H1 (cell line): ENCODE results near the gene GZMM. TPM values are rescaled to one million over a fixed set of nuclear protein-coding genes. Genes with fewer than 3 reads are reported as not detected.

Source experiments
- CTCF ChIA-PET: fragments of 300-600 bp; sonication (Branson Sonifier 250); formaldehyde crosslinking; loops from one replicate; lab custom pipeline; 2021; ENCODE audit not compliant: partially characterized antibody; lab: Charles Lee
- POLR2A ChIA-PET: fragments of 300-600 bp; sonication (Branson Sonifier 250); formaldehyde crosslinking; loops from one replicate; lab custom pipeline; 2021; ENCODE audit warnings: inconsistent platforms; ENCODE audit not compliant: partially characterized antibody; lab: Charles Lee
- DNase-seq, 2 experiments: peaks; one replicate each; pipeline versions ENCODE4 v3.0.0 to v3.0.0-alpha.2; 2010 to 2022; ENCODE audit warnings: low spot score in 2 of 2, low read depth in 1 of 2, mixed read lengths in 1 of 2
- FAIRE-seq: peaks from 2 replicates; lab custom pipeline; 2011; peaks lifted over from hg19 to GRCh38; lab: Jason Lieb, UNC
- H2AFZ ChIP-seq: 2 replicates; pipeline ENCODE4 v1.8.1; 2012; ENCODE audit warnings: low read length, inconsistent platforms
- H2AK5ac ChIP-seq: 2 replicates; pipeline ENCODE4 v1.6.1; 2013; ENCODE audit warnings: low read depth, low read length
- H2BK120ac ChIP-seq: replicated peaks from 2 replicates; pipeline ENCODE3; 2013; ENCODE audit warnings: low read depth, low read length, inconsistent platforms
- H2BK12ac ChIP-seq: 2 replicates; pipeline ENCODE4 v1.6.1; 2013; ENCODE audit warnings: low read depth, low read length
- H2BK15ac ChIP-seq: 2 replicates; pipeline ENCODE4 v1.6.1; 2013; ENCODE audit warnings: low read length
- H2BK20ac ChIP-seq: 2 replicates; pipeline ENCODE4 v1.6.1; 2013; ENCODE audit warnings: low read length
- H2BK5ac ChIP-seq: 2 replicates; pipeline ENCODE4 v1.6.1; 2013; ENCODE audit warnings: low read depth, low read length
- H3K14ac ChIP-seq: 2 replicates; pipeline ENCODE4 v1.6.1; 2013; ENCODE audit warnings: inconsistent platforms; ENCODE audit not compliant: insufficient read length
- H3K18ac ChIP-seq: 2 replicates; pipeline ENCODE4 v1.6.1; 2013; ENCODE audit warnings: low read length; ENCODE audit errors: extremely low read depth
- H3K23ac ChIP-seq: 2 replicates; pipeline ENCODE4 v1.6.1; 2013; ENCODE audit warnings: inconsistent platforms; ENCODE audit not compliant: insufficient read length
- H3K23me2 ChIP-seq: 2 replicates; pipeline ENCODE4 v1.6.1; 2013; ENCODE audit warnings: low read depth, low read length
- H3K27ac ChIP-seq: 2 replicates; pipeline ENCODE4 v1.6.1; 2011; ENCODE audit warnings: low read depth, low read length, inconsistent platforms
- H3K27me3 ChIP-seq, 4 experiments: replicated peaks in 1 of 4; 1 replicate in 1 of 4; 2 replicates in 3 of 4; pipeline versions ENCODE4 v1.6.1 to v1.8.1; 2011 to 2013; ENCODE audit warnings: low read length in 3 of 4, mild to moderate bottlenecking in 3 of 4, inconsistent platforms in 2 of 4, mixed read lengths in 2 of 4, moderate library complexity in 1 of 4; ENCODE audit not compliant: control insufficient read depth in 3 of 4, insufficient read depth in 3 of 4; ENCODE audit errors: extremely low read depth in 1 of 4
- H3K36me3 ChIP-seq, 4 experiments: 2 replicates each; pipeline versions ENCODE4 v1.6.1 to v1.8.1; 2011 to 2013; ENCODE audit warnings: mild to moderate bottlenecking in 4 of 4, low read length in 3 of 4, moderate library complexity in 2 of 4, control low read depth in 1 of 4, inconsistent platforms in 1 of 4; ENCODE audit not compliant: insufficient read depth in 4 of 4, control insufficient read depth in 2 of 4
- H3K4ac ChIP-seq: replicated peaks from 2 replicates; pipeline ENCODE3; 2013; ENCODE audit warnings: low read length, low read depth, mixed read lengths, inconsistent platforms; ENCODE audit not compliant: insufficient read length
- H3K4me1 ChIP-seq, 4 experiments: replicated peaks in 1 of 4; 1 replicate in 1 of 4; 2 replicates in 3 of 4; pipeline versions ENCODE4 v1.6.1 to v1.8.1; 2011 to 2013; ENCODE audit warnings: low read length in 3 of 4, inconsistent platforms in 2 of 4, mixed read lengths in 1 of 4; ENCODE audit not compliant: insufficient read depth in 4 of 4, control insufficient read depth in 3 of 4
- H3K4me2 ChIP-seq, 2 experiments: 2 replicates each; pipeline versions ENCODE4 v1.6.1 to v1.8.1; 2011 to 2013; ENCODE audit warnings: low read depth in 2 of 2, low read length in 2 of 2, control low read depth in 1 of 2, inconsistent platforms in 1 of 2, mild to moderate bottlenecking in 1 of 2; ENCODE audit not compliant: insufficient read depth in 1 of 2
- H3K4me3 ChIP-seq, 4 experiments: fragments of 200-600, 300-600 bp in 1 of 4; sonication (generic), shearing (Covaris generic), sonication (Bioruptor Twin) in 1 of 4; 2 replicates each; pipeline versions ENCODE4 v1.5.1 to v1.8.1; 2011 to 2016; ENCODE audit warnings: low read length in 4 of 4, low read depth in 3 of 4, control low read depth in 2 of 4, inconsistent platforms in 2 of 4, mild to moderate bottlenecking in 2 of 4, mixed read lengths in 1 of 4, moderate library complexity in 1 of 4; ENCODE audit not compliant: insufficient read depth in 2 of 4; ENCODE audit errors: extremely low read depth in 1 of 4
- H3K56ac ChIP-seq: replicated peaks from 2 replicates; pipeline ENCODE3; 2013; ENCODE audit warnings: low read depth, mild to moderate bottlenecking, mixed read lengths, low read length, inconsistent platforms; ENCODE audit not compliant: insufficient read length
- H3K79me1 ChIP-seq: 2 replicates; pipeline ENCODE4 v1.6.1; 2013; ENCODE audit warnings: low read depth, low read length, control low read depth
- H3K79me2 ChIP-seq, 2 experiments: 2 replicates each; pipeline versions ENCODE4 v1.6.1 to v1.8.1; 2012 to 2013; ENCODE audit warnings: low read length in 2 of 2, mild to moderate bottlenecking in 2 of 2, inconsistent platforms in 1 of 2; ENCODE audit not compliant: insufficient read depth in 2 of 2, control insufficient read depth in 1 of 2
- H3K9ac ChIP-seq, 4 experiments: replicated peaks in 1 of 4; 1 replicate in 1 of 4; 2 replicates in 3 of 4; pipeline versions ENCODE4 v1.6.1 to v1.8.1; 2011 to 2013; ENCODE audit warnings: low read depth in 3 of 4, low read length in 3 of 4, control low read depth in 2 of 4, mild to moderate bottlenecking in 2 of 4, moderate library complexity in 2 of 4, inconsistent platforms in 1 of 4; ENCODE audit errors: extremely low read depth in 1 of 4
- H3K9me3 ChIP-seq, 2 experiments: 2 replicates each; pipeline versions ENCODE4 v1.6.1 to v1.8.1; 2012 to 2013; ENCODE audit warnings: mild to moderate bottlenecking in 2 of 2, moderate library complexity in 2 of 2, control low read depth in 1 of 2, inconsistent platforms in 1 of 2, low read depth in 1 of 2, low read length in 1 of 2, mixed read lengths in 1 of 2; ENCODE audit not compliant: insufficient read depth in 2 of 2
- H4K20me1 ChIP-seq, 2 experiments: replicated peaks in 1 of 2; 2 replicates each; pipeline versions ENCODE3 to v1.8.1; 2011 to 2013; ENCODE audit warnings: inconsistent platforms in 2 of 2, low read length in 2 of 2, mild to moderate bottlenecking in 1 of 2; ENCODE audit not compliant: insufficient read depth in 2 of 2, control insufficient read depth in 1 of 2
- H4K5ac ChIP-seq: 2 replicates; pipeline ENCODE4 v1.6.1; 2013; ENCODE audit warnings: low read length, low read depth, mixed read lengths, inconsistent platforms; ENCODE audit not compliant: insufficient read length
- H4K8ac ChIP-seq: 2 replicates; pipeline ENCODE4 v1.8.0; 2013; ENCODE audit warnings: mild to moderate bottlenecking, moderate library complexity, low read length, inconsistent platforms; ENCODE audit not compliant: insufficient read depth; ENCODE audit errors: extremely low read depth
- H4K91ac ChIP-seq: replicated peaks from 2 replicates; pipeline ENCODE3; 2013; ENCODE audit warnings: low read length, mixed read lengths, inconsistent platforms; ENCODE audit not compliant: insufficient read length
- KDM4A ChIP-seq: IDR thresholded peaks from one replicate; pipeline ENCODE4 v1.7.1; 2012; ENCODE audit warnings: low read depth, mild to moderate bottlenecking, moderate library complexity, low read length, inconsistent platforms; ENCODE audit not compliant: severe bottlenecking
- SAP30 ChIP-seq: fragments of 300-600 bp; sonication (generic); IDR thresholded peaks from 2 replicates; pipeline ENCODE4 v1.7.1; 2012; ENCODE audit warnings: low read length, moderate library complexity, mild to moderate bottlenecking, inconsistent platforms; ENCODE audit not compliant: insufficient read depth, insufficient replicate concordance
- WGBS, 2 experiments: shearing (Covaris generic) in 1 of 2; methylation state at CpG; one replicate each; pipeline versions ENCODE4 v1.1.6 to v1.1.7; 2013 to 2015; ENCODE audit warnings: low lambda C conversion rate in 2 of 2, mixed read lengths in 2 of 2, inconsistent platforms in 1 of 2, low coverage in 1 of 2, missing lambda C conversion rate in 1 of 2; ENCODE audit not compliant: insufficient replicate concordance in 2 of 2, insufficient coverage in 1 of 2, insufficient read length in 1 of 2; ENCODE audit errors: extremely low coverage in 1 of 2, missing lambda C conversion rate in 1 of 2; 5-methylcytosine and 5-hydroxymethylcytosine counted together
- polyA plus RNA-seq, 7 experiments: library from polyadenylated mRNA; depleted of rRNA in 3 of 7; stranded (reverse) in 5 of 7; unstranded in 2 of 7; fragments of >200 nt in 5 of 7; fragments of 200-250 nt in 2 of 7; gene quantifications; 1 replicate in 5 of 7; 2 replicates in 1 of 7; 4 replicates in 1 of 7; pipeline versions ENCODE4 v1.2.1 to v1.2.3, GENCODE V29; 2011 to 2013; ENCODE audit warnings: missing spikeins in 2 of 7, mixed read lengths in 2 of 7
- total RNA-seq: library from RNA; stranded (reverse); fragmentation: NEBNext Ultra II Directional; extraction: Animal tissue kit (Norgen Biotek cat#: 25700); gene quantifications from 2 replicates; pipeline ENCODE4 v1.2.1, GENCODE V29; 2021

Gene GZMM
- total and polyA plus RNA-seq, 2 of the 8 experiments (the other 6 are each of a cell fraction or from before 2014, with no cell fraction given) = 0.09 to 0.32 TPM

- Histone ChIP-seq H2BK5ac (peak within 1 kb of the TSS; percentile 85; the same call in 1 of the 2 replicates), H4K8ac (peak within 1 kb of the TSS; percentile 95), H2AFZ (peak within 1 kb of the TSS; percentile 87; the same call in 1 of the 2 replicates), H3K79me2 (peaks cover 0 to 40% of the 10 kb centered on the region in 2 experiments; a peak in 2 of 4 replicates), H3K36me3 (peaks cover 8 to 14% (median 13%) of the 10 kb centered on the region in 4 experiments; a peak in 5 of 8 replicates), H3K23ac (no peak within 1 kb of the TSS), H3K27me3 (no peaks in the 10 kb centered on the region), H3K79me1 (peaks cover 18% of the 10 kb centered on the region), H4K91ac (peak within 1 kb of the TSS; percentile 65), H2BK20ac (no peak within 1 kb of the TSS), H3K4me2 (peak within 1 kb of the TSS; percentile 68 to 89), H2AK5ac (no peak within 1 kb of the TSS), H4K20me1 (peaks cover 22 to 28% of the 10 kb centered on the region in 2 experiments), H3K27ac (peak within 1 kb of the TSS; percentile 77; the same call in 1 of the 2 replicates), H3K14ac (no peak within 1 kb of the TSS), H2BK15ac (no peak within 1 kb of the TSS; the same call in 1 of the 2 replicates), H2BK12ac (no peak within 1 kb of the TSS), H3K23me2 (peaks cover 5% of the 10 kb centered on the region; the same call in 1 of the 2 replicates), H3K56ac (peak within 1 kb of the TSS; percentile 79), H2BK120ac (peak within 1 kb of the TSS; percentile 78), H3K18ac (peak within 1 kb of the TSS; percentile 96), H3K9me3 (no peaks in the 10 kb centered on the region; a peak in 1 of 4 replicates), H3K9ac (peak within 1 kb of the TSS; percentile 80 to 94 (median 84)), H4K5ac (peak within 1 kb of the TSS; percentile 96), H3K4ac (no peak within 1 kb of the TSS), H3K4me3 (peak within 1 kb of the TSS; percentile 81 to 100 (median 84)), H3K4me1 (peaks cover 0 to 10% (median 8%) of the 10 kb centered on the region in 4 experiments; a peak in 6 of 7 replicates)
- TF ChIP-seq KDM4A (peak; percentile 52), SAP30 (no peak)
- ChIA-PET POLR2A (interaction anchor here (0.7 to 5.1 kb wide), 22 partner anchors 7 to 267 kb away, joined by 3 to 43 read pairs (median 5); partner anchors contain the start of genes C2CD4C and GZMM), CTCF (interaction anchor here (0.7 to 2.6 kb wide), 16 partner anchors 8 to 224 kb away, joined by 3 to 26 read pairs (median 5); no protein-coding TSS in a partner anchor)
- DNase-seq (no peak), FAIRE-seq (no peak)
- WGBS, 2 experiments = 3% methylated on average over 33 of the region's 84 CpGs; no CpG with 5 or more reads in 1 of the 2 experiments
Measured at GRCh38 chr19:531753-532560, 11.9 kb upstream of the GZMM start, which contains the start of gene CDC34. CDC34 (plus strand) TSS chr19:531760; CDS start chr19:531932, 172 bp downstream.
